ENCODE results near the gene ZBTB8A.

ZBTB8A gene

DNA sequence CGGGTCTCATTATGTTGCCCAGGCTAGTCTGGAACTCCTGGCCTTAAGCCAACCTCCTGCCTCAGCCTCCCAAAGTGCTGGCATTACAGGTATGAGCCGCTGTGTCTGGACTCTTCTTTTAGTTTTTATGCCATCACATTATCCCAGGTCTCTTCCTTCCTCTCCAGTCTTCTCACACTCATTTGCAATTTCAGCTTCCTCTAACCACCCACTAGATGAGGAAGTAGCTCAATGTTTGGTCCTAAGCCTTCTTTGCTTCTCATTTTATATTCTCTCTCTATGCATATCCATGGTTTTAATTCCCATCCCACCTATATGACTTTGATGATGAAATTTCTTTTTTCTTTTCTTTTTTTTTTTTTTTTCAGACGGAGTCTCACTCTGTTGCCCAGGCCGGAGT, 3.1 kb upstream of the ZBTB8A start:
- no peak for ATAC-seq
- TF ChIP-seq CSDC2 (CRISPR knock-in tag; IDR thresholded peaks at IDR 0.05) (no peak), ISL1 (CRISPR knock-in tag; IDR thresholded peaks at IDR 0.05) (no peak), TSHZ2 (CRISPR knock-in tag; IDR thresholded peaks at IDR 0.05) (no peak), GLIS3 (CRISPR knock-in tag; IDR thresholded peaks at IDR 0.05) (no peak), TCF4 (CRISPR knock-in tag; IDR thresholded peaks at IDR 0.05; ENCODE audit: borderline replicate concordance) (no peak), PPARA (CRISPR knock-in tag; IDR thresholded peaks at IDR 0.05; ENCODE audit: borderline replicate concordance) (no peak), CREB5 (CRISPR knock-in tag; IDR thresholded peaks at IDR 0.05; ENCODE audit: low read depth) (no peak), BACH2 (CRISPR knock-in tag; IDR thresholded peaks at IDR 0.05; ENCODE audit: borderline replicate concordance) (no peak), ZC3H10 (CRISPR knock-in tag; IDR thresholded peaks at IDR 0.05) (no peak), RARB (CRISPR knock-in tag; IDR thresholded peaks at IDR 0.05) (no peak), ZNF70 (CRISPR knock-in tag; IDR thresholded peaks at IDR 0.05) (no peak), OSR1 (CRISPR knock-in tag; IDR thresholded peaks at IDR 0.05) (no peak), ZNF8 (CRISPR knock-in tag; IDR thresholded peaks at IDR 0.05) (no peak), SNAI2 (CRISPR knock-in tag; IDR thresholded peaks at IDR 0.05) (no peak), PATZ1 (CRISPR knock-in tag; IDR thresholded peaks at IDR 0.05; ENCODE audit: borderline replicate concordance) (no peak), ARNTL (CRISPR knock-in tag; IDR thresholded peaks at IDR 0.05; ENCODE audit: borderline replicate concordance, low read depth) (no peak), TOX (CRISPR knock-in tag; IDR thresholded peaks at IDR 0.05; ENCODE audit: borderline replicate concordance) (no peak)
- TF ChIP-seq, protein P1, sequence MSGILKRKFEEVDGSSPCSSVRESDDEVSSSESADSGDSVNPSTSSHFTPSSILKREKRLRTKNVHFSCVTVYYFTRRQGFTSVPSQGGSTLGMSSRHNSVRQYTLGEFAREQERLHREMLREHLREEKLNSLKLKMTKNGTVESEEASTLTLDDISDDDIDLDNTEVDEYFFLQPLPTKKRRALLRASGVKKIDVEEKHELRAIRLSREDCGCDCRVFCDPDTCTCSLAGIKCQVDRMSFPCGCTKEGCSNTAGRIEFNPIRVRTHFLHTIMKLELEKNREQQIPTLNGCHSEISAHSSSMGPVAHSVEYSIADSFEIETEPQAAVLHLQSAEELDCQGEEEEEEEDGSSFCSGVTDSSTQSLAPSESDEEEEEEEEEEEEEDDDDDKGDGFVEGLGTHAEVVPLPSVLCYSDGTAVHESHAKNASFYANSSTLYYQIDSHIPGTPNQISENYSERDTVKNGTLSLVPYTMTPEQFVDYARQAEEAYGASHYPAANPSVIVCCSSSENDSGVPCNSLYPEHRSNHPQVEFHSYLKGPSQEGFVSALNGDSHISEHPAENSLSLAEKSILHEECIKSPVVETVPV (CRISPR knock-in tag; IDR thresholded peaks at IDR 0.05): no peak
- TF ChIP-seq, protein P2, sequence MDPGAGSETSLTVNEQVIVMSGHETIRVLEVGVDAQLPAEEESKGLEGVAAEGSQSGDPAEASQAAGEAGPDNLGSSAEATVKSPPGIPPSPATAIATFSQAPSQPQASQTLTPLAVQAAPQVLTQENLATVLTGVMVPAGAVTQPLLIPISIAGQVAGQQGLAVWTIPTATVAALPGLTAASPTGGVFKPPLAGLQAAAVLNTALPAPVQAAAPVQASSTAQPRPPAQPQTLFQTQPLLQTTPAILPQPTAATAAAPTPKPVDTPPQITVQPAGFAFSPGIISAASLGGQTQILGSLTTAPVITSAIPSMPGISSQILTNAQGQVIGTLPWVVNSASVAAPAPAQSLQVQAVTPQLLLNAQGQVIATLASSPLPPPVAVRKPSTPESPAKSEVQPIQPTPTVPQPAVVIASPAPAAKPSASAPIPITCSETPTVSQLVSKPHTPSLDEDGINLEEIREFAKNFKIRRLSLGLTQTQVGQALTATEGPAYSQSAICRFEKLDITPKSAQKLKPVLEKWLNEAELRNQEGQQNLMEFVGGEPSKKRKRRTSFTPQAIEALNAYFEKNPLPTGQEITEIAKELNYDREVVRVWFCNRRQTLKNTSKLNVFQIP (CRISPR knock-in tag; IDR thresholded peaks at IDR 0.05; ENCODE audit: borderline replicate concordance, low read depth): no peak

DNA sequence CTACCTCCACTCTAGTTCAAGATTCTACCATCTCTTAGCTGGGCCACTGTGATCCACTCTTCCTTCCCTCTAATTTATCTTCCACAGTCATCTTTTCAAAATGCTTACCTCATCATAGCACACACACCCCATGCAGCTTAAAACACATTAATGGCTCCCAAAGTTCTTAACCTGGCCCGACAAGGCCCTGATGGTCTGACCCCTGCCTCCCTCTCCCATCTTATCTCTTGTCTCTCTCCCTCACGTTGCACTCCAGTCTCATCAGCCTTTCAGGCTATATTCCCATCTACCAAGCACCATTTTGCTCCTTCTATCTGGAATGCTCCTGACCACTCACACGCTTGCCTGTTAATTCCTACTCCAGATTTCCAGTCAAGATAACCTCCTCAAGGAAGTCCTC, 2.5 kb upstream of the ZBTB8A start:
- no peak for TF ChIP-seq ZNF8 (CRISPR knock-in tag; IDR thresholded peaks at IDR 0.05)
- TF ChIP-seq ZFP30 (CRISPR knock-in tag; IDR thresholded peaks at IDR 0.05): no peak
- TF ChIP-seq, protein P1 (CRISPR knock-in tag; IDR thresholded peaks at IDR 0.05): no peak
- no peak for TF ChIP-seq SNAI2 (CRISPR knock-in tag; IDR thresholded peaks at IDR 0.05)
- ATAC-seq: no peak

Data from SK-N-SH treated with all-trans-retinoic acid at 6 μM for 48 hours (cell line).